GM18951 (cell line): ENCODE data around the gene TNFRSF11A.

Experiments
- POLR2A ChIP-seq: IDR thresholded peaks from 4 replicates; pipeline ENCODE4 v1.6.1; 2011; ENCODE audit warnings: mild to moderate bottlenecking; ENCODE audit not compliant: insufficient read length, insufficient read depth; ENCODE audit errors: extremely low read depth
- in situ Hi-C: fragments of 300-500 bp; cut with MboI; formaldehyde crosslinking; loops from one replicate; pipeline ENCODE4 v1.12.0; 2022; ENCODE audit warnings: low sequenced_read_pairs, mixed read lengths, inconsistent platforms; ENCODE audit not compliant: unreplicated experiment

Gene TNFRSF11A

DNA sequence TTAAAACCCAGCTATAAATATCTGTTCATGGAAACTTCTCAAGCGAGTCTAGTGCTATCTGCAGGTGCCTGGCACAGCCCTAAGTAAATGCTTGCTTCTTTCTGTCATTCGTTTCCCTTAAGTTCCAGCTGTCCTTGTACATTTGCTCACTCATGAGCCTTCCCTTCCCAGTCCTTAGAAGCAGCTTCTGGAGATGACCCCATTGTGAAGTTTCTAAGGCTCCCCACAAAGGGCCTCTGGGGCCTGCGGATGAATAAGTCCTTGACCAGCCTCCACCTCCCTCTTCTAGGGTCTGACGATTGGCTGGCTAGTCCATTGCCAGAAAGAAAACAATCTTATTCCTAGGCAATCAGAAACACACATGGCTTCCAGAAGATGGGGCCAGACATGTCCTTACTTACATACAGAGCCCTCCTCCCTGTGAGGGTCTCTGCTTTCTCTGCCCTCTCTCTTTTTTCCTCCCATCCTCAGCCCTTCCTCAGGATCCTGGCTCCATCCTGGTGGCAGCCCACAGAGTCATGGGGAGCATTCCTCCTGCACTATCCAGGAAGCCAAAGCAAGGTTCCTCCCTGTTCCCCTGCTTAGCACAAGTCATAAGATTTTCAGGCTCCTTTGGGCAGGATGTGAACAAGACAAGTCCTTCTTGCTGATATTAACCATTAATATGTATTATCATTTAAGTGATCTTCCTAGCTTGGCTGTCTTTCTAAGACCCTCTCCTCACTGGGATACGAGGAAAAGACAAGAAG, 87.3 kb downstream of the TNFRSF11A start:
- in situ Hi-C loops = no loop called here
- TF ChIP-seq POLR2A = no peak

DNA sequence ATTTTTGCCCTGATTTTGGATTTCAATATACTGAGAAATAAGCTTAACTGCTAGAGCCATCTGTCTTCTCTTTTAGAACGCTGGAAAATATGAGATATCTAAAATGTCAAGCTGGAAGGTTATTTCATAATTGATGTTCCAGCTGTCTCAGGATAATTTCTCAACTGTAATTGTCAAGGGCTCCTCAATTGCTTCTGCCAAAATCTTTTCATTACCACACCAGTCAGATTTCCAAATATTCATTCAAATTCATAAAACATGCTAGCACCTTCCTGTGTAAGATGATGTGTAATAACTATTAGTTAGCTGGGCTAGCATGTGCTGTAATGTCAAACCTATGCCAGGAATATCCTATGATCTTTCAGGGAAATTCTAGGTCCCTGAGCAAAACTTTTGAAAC, 88.1 kb downstream of the TNFRSF11A start:
- no peak for TF ChIP-seq POLR2A
- in situ Hi-C loops = no loop called here

DNA sequence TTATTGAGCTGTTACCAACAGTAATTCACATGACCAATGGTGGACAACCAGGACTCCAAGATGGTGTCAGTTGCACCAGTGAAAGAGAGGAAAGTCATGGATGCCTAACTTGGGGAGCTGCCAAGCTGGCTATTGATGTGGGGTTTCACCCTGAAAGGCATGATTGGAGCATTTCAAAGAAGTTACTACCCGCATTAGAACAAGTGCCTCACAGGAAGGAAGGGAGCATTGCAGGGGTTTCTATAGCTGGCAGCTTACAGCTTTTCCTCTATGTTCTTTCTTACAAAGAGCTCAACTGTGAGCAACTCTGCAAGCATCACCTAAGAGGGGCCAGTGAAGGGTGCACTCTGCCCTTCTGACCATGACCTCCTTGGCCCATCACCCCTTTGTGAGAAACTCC, 93.1 kb downstream of the TNFRSF11A start:
- in situ Hi-C loops = no loop called here
- no peak for TF ChIP-seq POLR2A

DNA sequence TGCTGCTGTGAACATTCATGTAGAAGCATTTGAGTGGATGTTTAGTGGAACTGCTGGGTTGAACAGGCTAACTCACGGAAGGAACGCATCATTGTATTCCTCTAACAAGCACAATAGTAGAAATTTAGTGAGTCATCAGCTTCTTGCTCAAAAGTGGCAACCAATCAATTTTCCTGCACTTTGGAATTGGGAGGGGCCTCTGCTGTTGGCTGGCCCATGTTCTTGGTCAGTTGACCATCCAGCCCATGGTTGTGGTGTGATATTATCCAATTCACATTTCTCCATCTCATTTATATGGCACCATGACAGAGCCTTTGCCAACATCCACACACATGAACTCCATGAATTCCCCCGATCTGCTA, 95.0 kb downstream of the TNFRSF11A start:
- no peak for TF ChIP-seq POLR2A
- in situ Hi-C loops = no loop called here

DNA sequence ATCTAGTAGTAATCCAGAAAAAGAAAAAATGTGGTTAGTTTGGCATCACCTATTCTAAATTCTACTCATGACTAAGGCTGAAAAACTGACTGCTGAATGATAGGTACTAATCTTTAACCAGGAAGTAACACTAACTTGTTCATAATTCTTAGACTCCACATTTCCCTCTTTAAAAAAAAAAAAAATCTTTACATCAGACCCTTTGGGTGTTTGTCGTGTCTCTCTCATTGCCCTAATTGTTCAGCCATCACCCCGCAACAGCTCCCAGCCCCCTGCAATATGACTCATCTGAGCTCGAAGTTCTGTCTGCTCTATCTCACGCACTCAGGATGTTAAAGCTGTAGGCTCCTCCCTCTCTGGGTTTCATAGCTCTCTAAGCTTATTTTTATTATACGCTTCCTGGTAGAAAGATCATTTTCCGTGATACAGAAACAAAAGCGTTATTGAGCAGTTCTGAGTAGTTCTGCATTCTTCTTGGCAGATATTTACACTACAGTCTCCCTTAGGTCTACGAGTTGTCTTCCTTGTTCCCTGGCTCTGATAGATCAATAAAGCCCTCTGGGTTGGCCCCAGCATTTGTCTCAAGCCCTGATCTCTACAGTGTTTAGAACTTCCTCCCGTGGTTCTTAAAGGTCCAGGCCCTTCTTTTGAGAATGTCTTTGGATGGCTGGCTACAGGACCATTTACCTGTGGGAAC, 95.6 kb downstream of the TNFRSF11A start:
- in situ Hi-C loops = no loop called here

DNA sequence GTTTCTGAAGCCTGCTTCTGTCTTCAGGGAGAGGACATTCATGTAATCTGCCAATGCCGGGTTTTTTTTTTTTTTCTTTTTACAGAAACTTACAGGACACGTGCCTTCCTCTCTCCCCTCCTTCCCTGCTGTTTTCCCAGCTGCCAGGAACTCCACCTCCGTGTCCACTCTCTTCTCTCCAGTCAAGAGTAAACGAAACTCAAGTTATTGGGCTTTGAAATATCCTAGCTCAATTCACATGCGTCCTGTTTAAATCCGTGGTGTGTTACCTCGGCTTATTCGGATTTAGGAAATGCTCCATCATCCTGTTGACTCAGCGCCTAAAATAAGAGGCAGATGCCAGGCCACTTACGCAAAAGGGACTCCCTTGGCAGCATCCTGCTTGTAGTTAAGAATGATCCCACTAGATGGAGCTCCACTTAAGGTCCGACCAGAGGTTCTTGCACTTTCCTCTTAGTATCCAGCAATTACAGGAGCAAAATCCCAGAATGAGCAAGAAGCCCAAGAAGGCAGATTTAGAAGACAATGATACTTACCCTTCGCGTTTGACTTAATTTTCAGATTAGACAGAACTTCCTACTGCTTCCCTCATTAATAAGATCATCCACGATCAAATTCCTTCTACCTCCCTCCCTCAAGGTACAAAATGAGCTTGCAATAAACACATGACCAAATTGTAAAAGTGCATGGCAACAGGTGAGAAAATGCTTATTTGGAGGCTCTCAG, 100.5 kb downstream of the TNFRSF11A start:
- in situ Hi-C loops = loop anchor here (25.0 kb wide), 1 partner anchor 562 kb away; no protein-coding TSS in a partner anchor
- no peak for TF ChIP-seq POLR2A

More for the DNA sequence above, 95.6 kb downstream of the TNFRSF11A start:
- TF ChIP-seq POLR2A = no peak

DNA sequence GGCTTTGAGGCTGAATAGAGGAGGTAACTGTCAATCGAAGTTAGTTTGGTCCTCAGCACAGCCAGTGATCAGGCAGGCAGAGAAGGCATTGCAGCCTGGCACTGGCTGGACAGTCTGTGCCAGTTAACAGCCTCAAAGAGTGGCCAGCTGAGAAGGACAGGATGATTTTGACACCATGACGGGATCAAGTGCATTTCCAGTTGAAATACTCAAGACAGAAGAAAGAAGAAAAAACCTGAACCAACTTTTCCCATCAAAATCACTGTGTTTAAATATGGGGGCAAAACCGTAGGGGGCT, 101.0 kb downstream of the TNFRSF11A start:
- TF ChIP-seq POLR2A = no peak
- in situ Hi-C loops = loop anchor here (25.0 kb wide), 1 partner anchor 561 kb away; no protein-coding TSS in a partner anchor

DNA sequence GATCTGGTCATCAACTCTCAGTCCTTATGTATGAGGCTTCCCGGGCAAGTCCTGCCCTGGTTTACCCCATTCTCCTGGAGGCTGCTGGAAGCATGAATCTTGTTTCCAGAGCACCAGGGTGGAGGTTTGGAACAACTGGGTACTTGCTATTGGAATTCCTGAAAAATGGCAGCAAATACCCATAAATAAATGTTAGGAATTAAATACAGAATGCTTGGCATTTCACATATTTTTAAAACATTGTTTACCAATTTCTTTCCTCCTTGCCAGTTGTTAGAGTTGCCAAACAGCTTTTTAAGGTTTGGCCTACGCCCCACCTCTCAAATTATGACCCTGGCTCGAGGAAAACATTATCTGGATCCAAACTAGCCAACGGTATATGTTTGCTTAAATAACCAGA, 107.1 kb downstream of the TNFRSF11A start:
- in situ Hi-C loops = loop anchor here (25.0 kb wide), 1 partner anchor 555 kb away; no protein-coding TSS in a partner anchor
- no peak for TF ChIP-seq POLR2A

DNA sequence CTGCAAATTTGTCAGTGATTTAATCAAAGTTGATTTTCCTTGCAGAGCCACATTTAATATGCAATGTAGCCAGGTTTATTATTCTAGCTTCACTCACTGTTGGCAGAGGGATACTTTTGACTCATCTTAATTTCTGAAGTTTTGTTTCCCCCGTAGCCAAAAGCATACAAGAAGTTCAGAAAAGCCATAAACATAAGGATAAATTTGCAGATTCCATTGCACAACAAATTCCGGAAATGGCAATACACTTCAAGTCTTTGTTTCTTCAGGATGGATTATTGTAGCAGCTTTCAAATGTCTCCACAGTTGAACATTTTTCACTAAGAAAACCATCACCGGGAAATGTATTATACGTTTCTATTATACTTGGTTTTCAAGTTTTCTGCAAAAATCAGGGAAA, 109.7 kb downstream of the TNFRSF11A start:
- in situ Hi-C loops = loop anchor here (25.0 kb wide), 1 partner anchor 553 kb away; no protein-coding TSS in a partner anchor

DNA sequence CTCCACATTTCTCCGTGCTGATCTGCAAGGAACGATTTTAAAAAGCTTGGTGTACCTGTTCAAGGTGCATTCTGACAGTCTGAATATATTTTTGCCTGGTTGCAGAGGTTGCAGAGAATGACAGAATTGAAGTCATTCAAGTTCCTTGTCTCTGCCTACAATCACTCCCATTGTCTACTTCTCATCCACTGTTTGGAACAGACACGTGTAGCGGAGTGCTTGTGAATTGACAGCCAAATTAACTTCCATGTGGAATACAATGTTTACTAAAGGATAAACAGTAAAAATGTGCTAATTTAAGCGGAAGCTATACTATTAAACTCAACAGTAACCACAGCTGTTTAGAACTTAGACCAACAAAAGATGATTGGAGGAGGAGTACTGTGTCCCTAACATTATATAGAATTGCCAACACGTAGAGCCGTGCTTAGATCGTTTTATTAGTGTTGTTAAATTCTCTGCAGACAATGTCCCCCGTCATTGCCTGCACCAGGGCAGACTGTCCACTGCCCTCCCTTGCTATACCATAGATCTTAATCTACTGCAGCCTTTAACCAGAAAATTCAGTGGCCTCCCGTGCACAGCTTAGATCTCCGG, 110.4 kb downstream of the TNFRSF11A start:
- TF ChIP-seq POLR2A = no peak
- in situ Hi-C loops = loop anchor here (25.0 kb wide), 1 partner anchor 552 kb away; no protein-coding TSS in a partner anchor

More for the DNA sequence above, 109.7 kb downstream of the TNFRSF11A start:
- no peak for TF ChIP-seq POLR2A

DNA sequence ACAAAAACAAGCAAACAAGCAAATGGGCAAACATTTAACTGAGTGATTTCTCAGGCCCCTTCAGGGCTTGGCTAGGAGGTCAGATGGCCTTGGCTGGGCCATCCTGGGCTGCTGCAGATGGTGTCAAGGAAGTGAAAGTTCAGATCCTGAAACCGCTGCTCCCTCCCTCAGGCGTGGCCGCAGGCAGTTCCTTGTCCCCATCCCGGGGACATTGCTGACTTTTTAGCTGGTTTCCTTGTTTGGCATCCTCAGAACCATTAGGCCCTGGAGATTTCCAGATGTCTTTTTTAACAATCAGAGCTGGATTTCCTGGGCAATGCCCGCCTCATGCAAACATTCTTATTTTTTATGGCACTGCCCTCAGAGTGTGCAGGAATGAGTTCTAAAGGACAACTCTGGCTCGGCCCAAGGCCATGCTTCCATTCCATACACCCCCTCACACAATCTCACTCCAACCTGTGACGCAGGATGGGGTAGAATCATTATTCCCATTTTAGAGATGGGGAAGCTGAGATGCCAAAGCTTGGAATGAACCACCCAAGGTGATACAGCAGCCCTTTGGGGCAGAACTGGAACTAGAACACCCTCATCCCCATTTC, 111.6 kb downstream of the TNFRSF11A start:
- in situ Hi-C loops = loop anchor here (25.0 kb wide), 1 partner anchor 551 kb away; no protein-coding TSS in a partner anchor

DNA sequence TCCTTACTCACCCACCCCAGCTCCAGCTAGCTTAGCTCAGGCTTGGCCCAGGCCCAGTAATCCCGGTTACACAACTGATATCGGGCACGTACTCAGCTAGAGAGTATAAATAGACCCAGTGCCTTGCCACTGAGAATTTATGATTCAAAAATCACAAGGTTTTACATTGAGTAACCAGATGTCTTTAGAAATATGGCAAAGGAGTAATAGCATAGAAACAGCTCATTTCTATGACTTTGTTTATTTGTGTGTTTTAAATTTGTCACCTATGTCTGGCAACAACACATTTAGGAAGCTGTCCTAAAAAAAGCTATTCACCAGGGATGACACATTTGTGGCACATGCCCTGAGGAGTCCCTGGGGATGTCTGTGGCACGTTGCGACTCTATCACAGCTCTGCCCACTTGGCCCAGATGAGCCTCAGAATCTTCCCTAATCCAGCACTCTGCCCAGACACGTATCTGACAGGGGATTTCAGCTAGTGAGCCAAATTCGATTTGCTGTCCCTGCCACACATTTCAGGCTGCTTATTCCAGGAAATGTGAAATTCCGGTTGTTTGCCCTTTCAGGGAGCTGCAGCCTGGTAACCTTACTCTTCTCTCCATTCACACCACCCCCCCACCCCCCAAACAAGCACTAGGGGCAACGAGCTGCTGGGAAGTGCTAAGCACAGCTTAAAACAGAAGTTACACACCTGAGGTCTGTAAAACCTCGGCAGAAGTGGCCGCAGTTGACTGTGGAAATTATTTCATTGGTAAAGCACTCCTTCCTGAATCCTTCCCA, 112.3 kb downstream of the TNFRSF11A start:
- in situ Hi-C loops = loop anchor here (25.0 kb wide), 1 partner anchor 550 kb away; no protein-coding TSS in a partner anchor
- TF ChIP-seq POLR2A = no peak

More for the DNA sequence above, 111.6 kb downstream of the TNFRSF11A start:
- TF ChIP-seq POLR2A = no peak
